HPDE6-E6E7 (cell line): ENCODE results near the gene PTCHD4.

Experiments
- DNase-seq: peaks from one replicate; pipeline ENCODE4 v3.0.0; 2011; ENCODE audit warnings: missing footprints; ENCODE audit errors: extremely low spot score

The PTCHD4 gene

DNA sequence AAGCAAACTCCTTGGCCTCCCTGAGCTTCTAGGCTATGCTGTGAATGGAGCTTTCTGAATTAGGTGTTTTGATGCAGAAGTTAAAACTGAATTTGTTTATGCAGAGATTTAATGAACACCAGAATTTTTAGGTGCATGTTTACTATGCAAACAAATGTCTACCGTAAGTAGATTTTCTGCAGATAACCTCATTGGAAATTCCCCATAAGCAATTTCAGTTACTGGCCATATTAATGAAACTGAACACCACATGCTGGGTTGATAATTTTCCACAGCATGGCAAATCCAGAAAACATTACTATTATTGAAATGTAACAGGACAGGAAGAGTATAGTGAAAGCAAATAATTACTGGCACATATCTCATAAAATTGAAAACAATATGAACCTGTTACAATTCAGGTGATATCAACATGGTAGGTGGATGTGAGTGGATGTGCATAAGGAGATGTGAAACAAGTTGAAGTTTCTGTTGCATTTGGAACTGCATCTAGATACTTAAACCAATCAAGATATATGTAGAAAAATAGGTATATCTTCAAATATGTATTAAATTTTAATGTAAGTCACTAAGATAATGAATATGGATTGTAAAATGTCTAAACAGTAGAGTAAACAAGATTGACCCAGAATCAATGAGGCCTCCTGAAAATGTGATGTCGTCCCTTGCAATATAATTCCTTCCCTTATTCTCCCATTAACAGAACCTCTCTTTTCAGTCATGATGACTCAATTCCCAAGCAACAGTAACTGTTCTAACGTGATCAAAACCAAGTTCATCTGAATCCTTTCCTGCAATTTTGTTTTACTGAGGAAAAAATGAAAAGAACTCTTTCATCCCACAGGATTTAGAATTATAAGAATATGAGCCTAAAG, 11.0 kb downstream of the PTCHD4 start:
- no peak for DNase-seq

DNA sequence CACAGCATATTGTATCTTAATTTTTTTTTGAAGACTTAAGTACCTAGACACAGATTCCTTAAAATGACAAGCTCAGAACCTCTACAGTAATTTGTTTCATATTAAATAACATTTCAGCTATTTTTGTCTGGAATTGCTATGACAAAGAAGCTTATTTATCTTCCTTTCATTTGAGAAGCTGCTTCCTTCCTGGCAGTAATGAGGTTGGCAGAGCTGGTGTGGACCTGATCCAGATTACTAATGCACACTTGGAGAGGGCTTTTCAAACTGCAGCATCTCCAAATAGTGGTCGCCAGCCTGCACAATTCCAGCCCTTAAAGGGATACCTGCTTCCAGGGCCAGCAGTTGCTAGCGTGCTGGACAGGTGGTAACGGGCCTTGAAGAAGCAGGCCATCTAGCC, 12.1 kb downstream of the PTCHD4 start:
- no peak for DNase-seq

DNA sequence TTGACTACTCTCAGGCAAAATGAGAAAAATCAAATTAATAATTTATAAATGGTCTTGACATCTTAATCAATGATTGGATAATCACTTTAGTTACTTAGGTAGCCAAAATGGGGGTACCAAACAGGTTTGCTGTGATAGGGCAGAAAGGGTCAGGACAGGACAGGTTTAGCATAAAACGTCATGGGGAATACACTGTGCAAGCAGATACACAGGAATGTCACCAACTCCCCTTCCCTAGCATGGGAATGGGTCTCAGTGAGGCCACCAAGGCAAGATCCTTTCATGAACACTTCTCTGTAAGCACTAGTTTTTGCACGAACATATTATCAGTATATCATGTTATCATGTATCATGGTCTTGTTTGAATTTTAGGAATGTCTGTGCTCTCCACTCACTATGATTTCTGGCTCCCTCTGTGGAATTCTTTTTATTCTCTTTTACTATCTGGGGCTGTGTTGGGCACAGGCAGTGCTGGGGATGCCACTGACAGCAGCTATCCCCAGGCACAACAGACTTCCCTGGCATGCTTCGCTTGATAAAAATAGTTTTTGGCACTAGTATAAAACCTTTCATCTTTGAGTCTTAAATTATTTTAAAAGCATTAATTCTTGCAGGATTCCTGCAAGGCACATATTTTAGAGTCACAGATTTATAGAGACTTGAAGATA, 18.3 kb downstream of the PTCHD4 start:
- DNase-seq: no peak

DNA sequence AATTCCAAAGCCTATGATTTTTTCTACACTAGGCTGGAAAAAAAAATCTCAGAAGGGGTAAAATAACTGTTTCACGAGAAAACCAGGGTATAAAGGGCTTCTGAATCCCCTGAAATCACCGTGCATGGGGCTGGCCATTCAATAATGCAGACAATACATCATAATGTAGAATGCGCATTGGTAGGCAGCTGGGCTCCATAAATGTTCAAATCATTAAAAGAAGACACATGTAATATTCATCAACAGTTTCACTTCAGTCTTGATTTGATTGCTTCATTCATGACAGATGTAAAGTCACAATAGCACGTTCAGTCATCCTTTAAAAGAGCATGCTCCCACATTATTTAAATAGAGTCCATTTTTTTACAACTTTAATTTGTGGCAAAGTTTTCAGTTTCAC, 20.5 kb downstream of the PTCHD4 start:
- DNase-seq: no peak

DNA sequence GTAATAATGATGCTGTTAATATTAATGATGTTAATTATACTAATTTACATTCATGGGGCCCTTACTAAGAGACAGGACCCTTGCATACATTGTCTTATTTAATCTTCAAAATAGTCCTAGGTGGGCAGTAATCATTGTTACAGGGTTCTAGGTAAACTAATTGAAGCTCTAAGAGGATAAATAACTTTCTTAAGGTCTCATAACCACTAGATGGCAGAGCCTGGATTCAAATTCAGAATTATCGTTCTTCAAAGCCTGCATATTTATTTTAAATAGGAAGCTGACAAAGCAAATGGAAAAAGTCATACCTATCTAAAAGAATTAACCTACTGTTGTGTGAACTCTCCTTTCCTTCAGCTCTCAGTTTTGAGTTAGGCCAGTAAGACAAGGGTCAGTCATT, 23.5 kb downstream of the PTCHD4 start:
- DNase-seq: no peak

DNA sequence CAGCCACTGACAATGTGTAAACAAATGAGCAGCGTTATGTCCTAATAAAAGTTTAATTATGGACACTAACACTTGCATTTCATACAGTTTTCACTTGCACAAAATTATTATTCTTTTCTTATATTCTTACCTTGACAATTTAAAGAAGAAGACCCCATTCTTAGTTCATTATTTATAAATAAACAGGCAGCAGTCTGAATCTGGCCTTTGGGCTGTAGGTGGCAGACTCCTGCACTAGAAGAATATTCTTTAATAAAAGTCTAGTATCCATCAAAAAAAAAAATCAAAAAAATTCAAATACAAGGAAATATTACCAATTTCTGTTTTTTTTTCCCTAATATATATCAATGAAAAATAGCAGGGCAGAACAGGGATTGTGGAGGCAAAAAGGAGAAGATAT, 24.8 kb downstream of the PTCHD4 start:
- no peak for DNase-seq

DNA sequence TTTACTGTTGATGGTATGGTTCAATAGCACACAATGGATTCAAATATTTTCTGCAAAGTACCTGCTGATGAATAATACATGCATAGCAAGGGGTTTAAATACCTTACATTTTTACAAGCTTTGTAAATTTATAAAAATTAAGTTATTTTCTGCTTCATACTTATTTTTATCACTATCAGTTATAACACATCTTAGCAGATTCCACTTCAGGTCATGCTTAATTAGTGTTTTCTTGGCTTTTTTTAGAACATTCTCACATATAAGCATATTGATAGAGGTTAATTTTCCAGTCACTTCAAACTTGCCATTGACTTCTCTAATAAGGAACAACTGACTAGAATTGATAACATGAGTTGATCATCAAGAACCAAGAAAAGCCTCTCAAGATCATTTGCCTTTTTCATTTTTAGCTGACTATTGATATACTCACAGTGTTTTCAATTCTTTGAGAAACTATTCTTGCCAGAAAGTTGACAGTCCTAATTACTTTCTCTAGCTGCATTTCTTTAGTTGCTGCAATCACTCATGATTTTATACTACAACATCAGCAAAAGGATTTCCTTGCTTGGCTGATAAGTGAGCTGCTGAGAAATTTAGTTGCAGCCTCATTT, 25.8 kb downstream of the PTCHD4 start:
- no peak for DNase-seq

DNA sequence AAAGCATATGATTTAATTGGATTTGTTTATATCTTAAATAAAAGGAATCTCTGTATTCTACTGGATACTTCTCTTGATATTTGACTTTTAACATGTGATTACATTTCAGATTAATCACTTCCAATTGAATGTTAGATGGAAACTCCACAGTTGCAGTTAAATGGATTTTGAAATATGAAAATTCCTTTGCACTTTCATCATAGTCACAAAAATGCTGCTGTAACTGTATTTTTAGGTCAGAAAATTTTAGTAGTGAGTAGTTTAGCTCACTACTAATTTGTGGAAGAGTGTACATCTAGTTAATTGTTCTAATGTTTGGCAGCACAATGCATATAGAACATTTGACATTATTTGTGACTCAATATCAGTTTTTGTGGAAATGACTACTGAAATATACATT, 26.8 kb downstream of the PTCHD4 start:
- no peak for DNase-seq

DNA sequence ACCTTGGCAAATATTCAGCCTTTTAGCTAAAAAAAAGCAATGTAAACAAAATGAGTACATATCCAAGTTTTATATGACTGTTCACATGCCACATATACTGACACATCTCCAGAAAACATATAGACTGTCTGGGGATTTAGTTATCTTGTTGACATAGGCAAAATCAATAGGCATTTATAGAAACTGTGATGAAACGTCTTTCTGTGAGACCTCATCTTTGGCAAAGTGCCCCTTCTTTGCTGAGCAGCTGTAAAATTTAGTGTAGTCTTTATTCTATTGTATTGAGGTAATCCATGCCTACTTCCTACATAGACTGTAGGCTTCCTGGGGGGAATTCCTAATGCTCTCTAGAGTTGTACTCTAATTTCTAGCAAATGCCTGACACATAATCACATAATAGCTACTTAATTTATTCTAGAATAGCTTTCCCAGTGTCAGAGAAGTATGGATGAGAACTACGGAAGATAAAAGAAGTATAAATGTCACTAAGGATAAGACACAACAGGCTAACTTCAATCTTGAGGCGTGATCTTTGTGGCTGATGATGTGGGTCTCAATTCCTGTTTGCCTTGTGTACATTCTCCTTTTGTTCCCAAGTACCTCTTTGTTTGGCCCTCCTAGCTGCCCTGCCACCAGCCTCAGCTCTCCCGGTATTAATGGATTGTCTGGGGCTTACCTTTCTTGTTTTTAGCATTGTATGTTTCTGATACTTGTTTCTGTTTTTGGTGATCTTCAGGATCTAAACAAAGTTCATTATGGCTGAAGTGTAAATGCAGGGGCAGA, 30.6 kb downstream of the PTCHD4 start:
- no peak for DNase-seq

DNA sequence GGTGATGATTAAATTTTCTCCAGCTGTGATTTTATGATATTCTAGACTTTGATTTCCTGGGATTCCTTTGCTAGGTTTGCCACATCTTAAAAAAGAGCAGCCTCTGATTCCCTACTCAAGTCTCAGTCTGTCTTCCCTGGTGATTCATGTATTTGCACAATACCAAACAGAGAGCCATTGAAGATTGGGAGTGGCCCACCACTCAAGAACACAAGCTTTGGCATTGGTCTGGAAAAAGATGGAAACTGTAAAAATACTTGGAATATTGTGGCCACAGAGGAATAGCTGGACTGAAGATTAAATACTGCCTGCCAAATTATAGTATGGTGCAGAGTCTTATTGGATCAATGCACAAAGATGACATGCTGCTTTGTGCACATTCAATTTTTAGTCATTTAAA, 32.9 kb downstream of the PTCHD4 start:
- DNase-seq: no peak

DNA sequence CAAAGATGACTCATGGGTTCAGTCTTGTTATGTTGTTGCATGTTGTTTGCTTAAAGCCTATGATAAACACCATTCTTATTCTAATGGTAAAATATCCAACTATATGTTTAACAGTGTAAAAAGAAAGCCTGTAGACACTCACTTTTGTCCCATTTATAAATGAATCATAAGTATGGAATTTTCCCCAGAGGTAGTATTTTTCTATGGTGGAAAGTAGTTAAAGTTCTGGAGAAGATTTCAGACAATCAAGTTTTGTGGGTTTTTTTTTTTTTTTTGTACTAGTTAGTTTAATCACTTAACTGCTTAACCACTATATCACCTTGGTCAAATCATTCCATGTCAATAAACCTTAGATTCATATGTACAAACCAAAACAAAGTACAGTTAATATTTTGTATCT, 35.8 kb downstream of the PTCHD4 start:
- no peak for DNase-seq

DNA sequence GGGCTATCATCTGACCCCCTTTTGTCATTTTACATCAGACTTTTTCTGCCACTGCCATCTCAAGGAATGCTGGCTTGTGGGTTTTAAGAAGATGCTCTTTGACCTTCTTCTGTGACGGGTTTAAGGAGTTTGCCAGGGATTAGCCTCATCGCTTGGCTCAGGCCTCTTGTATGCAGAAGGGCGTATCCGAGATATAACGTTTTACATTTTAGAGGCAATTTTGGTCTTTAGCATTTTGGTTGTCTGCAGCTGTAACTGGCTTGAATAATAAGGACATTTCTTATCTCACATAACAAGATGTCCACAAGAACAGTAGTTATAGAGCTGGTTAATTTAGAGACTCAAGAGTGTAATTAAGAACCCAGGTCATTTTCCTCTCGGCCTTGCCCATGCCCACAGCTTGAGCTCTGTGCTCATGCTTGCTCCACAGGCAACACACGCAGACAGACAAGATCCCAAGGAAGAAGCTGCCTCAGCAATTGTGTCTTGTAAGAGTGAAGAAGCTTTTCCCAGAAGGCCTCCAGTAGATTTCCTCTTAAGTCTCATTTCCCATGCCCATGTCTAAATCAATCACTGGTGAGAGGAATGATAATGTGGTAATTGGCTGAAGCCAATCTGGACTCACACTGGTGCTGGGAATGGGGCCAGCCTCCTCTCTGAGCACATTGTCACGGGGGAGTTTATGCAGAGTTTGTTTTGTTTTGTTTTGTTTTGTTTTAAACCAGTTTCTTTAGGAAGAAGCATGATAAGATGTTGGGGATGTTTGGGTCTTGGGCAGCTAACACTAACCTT, 36.8 kb downstream of the PTCHD4 start:
- DNase-seq: no peak

DNA sequence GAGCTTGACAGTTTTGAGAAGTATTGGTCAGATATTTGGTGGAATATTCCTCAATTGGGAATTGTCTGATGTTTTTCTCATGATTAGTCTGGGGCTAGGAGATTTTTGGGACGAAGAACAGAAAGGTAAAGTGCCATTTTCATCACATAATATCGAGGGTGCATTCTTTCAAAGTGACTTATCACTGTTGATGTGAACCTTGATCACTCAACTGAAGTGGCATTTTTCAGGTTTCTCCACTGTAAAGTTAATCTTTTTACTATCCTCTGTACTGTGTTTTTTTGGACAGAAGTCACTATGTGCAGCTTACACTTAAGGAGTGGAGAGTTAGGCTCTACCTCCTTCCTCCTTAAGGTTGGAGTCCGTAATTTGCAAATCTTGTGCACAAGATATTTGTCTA, 39.2 kb downstream of the PTCHD4 start:
- no peak for DNase-seq

DNA sequence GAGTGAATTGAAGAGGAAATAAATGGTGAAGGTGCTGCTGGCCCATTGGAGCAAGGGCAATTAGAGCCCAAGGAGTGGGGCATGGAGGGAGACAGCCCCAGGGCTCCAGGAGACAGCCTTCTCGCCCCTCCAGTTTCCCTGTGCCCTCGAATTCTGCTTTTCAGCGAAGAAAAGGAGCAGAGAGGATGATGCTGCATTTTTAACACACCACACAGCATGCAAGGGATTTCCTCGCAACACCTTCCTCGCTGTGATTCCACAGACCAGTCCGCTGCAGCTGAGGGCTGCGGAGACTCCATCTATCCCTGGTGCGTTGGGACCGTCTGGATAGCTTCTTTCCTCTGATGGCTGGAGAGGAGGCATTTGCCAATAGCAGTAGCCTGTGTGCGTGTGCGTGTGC, 41.7 kb downstream of the PTCHD4 start:
- DNase-seq: no peak

DNA sequence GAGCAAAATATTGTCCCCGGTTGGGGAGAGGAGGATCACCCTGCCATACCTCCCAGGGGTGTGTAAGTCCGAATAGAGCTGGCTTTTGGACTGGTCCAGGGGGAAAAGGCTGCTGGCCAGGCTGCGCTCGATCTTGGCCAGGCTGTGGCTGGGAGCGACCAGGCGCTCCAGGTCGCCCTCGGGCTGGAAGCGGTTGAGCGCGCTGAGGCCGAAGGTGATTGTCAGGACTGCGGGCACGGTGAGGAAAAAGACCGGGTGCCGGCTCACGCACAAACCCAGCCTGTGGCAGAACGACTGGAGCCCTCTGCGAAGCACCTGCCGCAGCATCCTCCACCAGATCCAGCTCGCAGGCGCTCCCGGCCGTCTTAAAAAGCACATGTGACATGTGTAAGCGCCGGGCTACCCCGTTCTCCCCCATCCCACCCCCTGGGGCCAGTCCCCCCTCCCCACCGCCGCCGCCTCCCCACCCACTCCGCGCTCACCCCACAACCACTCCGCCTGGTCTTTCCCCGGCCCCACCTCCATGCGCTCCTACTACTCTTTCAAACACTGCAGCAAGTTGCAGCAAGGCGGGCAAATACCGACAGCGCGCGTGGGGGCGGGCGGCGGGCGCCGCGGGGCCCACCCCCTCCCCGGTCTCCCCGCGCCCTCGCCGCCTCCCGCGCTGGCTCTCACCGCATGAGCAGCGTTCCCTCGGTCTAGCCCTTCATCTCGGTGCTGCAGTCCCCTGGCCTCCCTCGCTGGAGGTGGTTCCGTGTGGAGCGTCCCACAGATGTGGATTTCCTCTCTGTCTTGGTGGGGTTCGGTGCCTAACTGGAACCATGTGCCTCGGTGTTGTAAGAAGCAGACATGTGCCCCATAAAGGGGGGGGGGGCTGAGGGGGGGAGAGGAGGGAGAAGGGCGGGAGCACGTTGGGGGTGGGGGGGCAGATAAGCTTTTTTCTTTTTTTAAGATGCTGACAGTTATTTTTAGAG, 42.4 kb downstream of the PTCHD4 start:
- DNase-seq: no peak

DNA sequence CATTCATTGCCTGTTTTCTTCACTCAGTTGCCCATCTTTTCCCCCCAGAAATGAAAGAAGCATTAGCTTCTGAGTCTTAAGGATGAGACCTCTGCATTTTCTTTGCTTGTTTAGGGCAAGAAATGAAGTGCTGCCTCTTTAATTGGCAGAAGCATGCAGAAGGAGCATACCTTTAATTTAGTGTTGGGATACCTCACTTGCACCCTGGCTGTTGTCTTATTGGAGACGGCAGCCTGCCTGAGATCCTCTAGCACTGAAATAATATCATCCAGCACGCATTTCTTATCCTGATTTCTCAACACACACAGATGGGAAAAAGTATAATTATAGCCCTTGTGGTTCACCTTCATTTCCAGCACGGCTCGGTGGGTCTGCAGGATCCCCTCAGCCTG, 43.1 kb downstream of the PTCHD4 start:
- DNase-seq: no peak

DNA sequence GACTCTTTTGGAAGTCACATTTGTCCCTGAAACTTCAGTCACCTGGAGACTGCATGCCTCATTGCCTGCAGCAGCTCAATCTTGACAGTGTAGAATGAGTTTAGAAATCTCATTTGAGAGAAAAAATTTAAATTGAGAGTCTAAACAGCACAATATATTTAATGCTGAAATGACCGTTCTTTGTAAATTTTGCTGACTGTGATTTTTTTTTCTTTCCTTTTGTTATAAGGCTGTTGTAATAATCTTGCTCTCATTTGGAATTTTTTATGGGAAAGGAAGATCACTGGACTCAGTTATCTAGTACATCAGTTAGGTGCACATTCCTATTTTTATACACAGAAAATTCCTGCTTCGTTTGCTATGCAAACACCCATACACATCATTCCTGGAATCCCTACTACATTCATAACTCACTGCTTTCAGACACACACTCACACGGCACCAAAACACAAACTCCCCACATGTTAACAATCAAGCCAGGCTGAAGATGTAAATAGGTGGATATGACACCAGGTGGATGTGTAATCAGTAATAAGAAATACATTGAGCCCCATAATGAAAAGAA, 43.8 kb downstream of the PTCHD4 start:
- no peak for DNase-seq

DNA sequence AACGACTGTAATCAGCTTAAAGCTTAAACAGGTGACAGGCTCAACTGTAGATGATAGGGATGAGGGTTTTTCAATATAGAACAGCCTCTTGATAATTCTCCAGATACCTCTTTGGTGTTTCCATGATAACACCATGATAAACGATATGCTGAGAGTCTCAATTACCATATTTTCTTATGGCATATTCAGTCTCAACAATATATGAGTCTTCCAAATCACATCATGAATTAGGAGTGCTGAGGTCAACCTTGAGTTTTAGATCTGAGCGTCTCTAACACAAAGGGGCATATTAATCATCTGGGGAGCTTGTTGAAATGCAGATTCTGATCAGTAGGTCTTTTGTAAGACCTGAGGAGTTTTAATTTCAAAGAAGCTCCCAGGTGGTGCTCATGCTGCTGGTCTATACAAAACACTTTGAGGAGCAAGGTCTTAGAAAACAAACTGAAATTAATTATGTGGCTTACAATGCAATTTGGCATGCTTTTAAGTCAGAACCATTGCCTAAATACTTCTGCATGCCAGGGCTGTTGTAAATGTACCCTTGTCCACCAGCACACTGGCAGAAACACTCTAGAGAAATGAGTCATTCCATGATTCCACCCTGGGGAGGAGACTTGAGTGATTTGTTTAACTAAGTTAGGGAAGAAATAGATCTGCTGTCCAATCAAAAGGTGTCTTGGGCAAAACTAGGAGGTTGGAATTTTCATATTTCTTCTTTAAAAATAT, 49.6 kb downstream of the PTCHD4 start:
- DNase-seq: peak; percentile 16
